Pancreas (tissue), 10 donors: ENCODE measurements around the gene DHH. TPM values are rescaled to one million over a fixed set of nuclear protein-coding genes. Genes with fewer than 3 reads are reported as not detected.

Experiments
- ATAC-seq, 4 donors: fragments of 200-7000 bp; cut with Tn5 transposase; one replicate each; pipeline versions ENCODE4 v1.8.0 to v1.9.1; 2020; ENCODE audit warnings: mild to moderate bottlenecking in 4 of 4, moderate library complexity in 4 of 4
- DNase-seq, 6 donors: peaks; one replicate each; pipeline ENCODE4 v3.0.0-alpha.2; 2020
- FAIRE-seq: peaks from 2 replicates; lab custom pipeline; 2012; peaks lifted over from hg19 to GRCh38; lab: Jason Lieb, UNC
- H3K27ac ChIP-seq, 4 donors: fragments of 200-600 bp; sonication (generic); 1 replicate in 3 of 4; 2 replicates in 1 of 4; pipeline versions ENCODE4 v1.5.0 to v1.8.0; 2020
- H3K27me3 ChIP-seq, 4 donors: fragments of 200-600 bp; one replicate each; pipeline ENCODE4 v1.8.0; 2021
- H3K36me3 ChIP-seq, 3 donors: fragments of 200-600 bp; sonication (generic) in 1 of 3; one replicate each; pipeline versions ENCODE4 v1.5.0 to v1.8.0; 2020 to 2021
- H3K4me1 ChIP-seq, 3 donors: fragments of 200-600 bp; one replicate each; pipeline ENCODE4 v1.8.0; 2021
- H3K4me3 ChIP-seq, 4 donors: fragments of 200-600 bp; sonication (generic) in 2 of 4; one replicate each; pipeline versions ENCODE4 v1.5.0 to v1.8.0; 2020 to 2021
- H3K9me3 ChIP-seq, 4 donors: fragments of 200-600 bp; one replicate each; pipeline ENCODE4 v1.8.0; 2021
- WGBS, 2 donors: extraction: QIAGEN DNeasy Blood & Tissue Kit; methylation state at CpG; one replicate each; pipeline ENCODE4 v1.1.7; 2013; 5-methylcytosine and 5-hydroxymethylcytosine counted together
- intact Hi-C, 3 donors: fragments of 100-400 bp; cut with DNase I; formaldehyde crosslinking; loops; one replicate each; pipeline versions ENCODE4 v1.11.1 to v1.14.2; 2022
- polyA plus RNA-seq, 2 donors: library from polyadenylated mRNA; stranded (reverse); fragments of 200-250 nt; gene quantifications; one replicate each; pipeline ENCODE4 v1.2.3, GENCODE V29; 2013
- total RNA-seq, 6 donors: library from RNA; stranded (reverse); fragmentation: NEBNext Ultra II Directional in 4 of 6; extraction: Animal tissue kit (Norgen Biotek cat#: 25700) in 4 of 6; gene quantifications; one replicate each; pipeline versions ENCODE4 v1.2.1 to v1.2.4, GENCODE V29; 2021 to 2023
- TF ChIP-seq, protein P1 (sequence below), 4 donors: fragments of 200-600 bp; sonication (generic) in 3 of 4; IDR thresholded peaks; one replicate each; pipeline versions ENCODE4 v1.5.0 to v1.8.0; 2021; ENCODE audit warnings: antibody characterized with exemption in 4 of 4
- donor health status: healthy with polysubstance abuse.
- donor health status: DM: no; HTN: no; CAD: no; lungs with moderate emphysema.
- donor health status: DM: no; HTN: no; CAD: no.
- donor health status: control.
- donor health status: control.
- donor health status: Bipolar disorder and iron deficiency.
- donor health status: DM: yes; HTN: yes; CAD: no.
- donor health status: DM: no; HTN: no; CAD: no.
- donor health status: DM: no; HTN: no; CAD: no.
- donor health status: DM: yes; HTN: yes; CAD: no.

Gene DHH
- total and polyA plus RNA-seq, 8 donors = 0.03 to 0.53 (median 0.14) TPM; not detected in 1

GRCh38 chr12:49038291-49038955 is 56.2 kb downstream of the DHH start:
- no peak overlapping the region for H3K27ac ChIP-seq
- ATAC-seq (no peak), FAIRE-seq (no peak), DNase-seq (no peak)
- peaks cover 20 to 67% (median 33%) of the 10 kb centered on the region in 3 donors for H3K36me3 ChIP-seq
- no peaks in the 10 kb centered on the region for H3K9me3 ChIP-seq
- no peaks in the 10 kb centered on the region for H3K27me3 ChIP-seq
- WGBS, 2 donors = 88 to 91% methylated on average over 20 of the region's 20 CpGs
- intact Hi-C loops = no loop called here
- no peak overlapping the region for H3K4me3 ChIP-seq
- no peaks in the 10 kb centered on the region for H3K4me1 ChIP-seq
- TF ChIP-seq, protein P1, sequence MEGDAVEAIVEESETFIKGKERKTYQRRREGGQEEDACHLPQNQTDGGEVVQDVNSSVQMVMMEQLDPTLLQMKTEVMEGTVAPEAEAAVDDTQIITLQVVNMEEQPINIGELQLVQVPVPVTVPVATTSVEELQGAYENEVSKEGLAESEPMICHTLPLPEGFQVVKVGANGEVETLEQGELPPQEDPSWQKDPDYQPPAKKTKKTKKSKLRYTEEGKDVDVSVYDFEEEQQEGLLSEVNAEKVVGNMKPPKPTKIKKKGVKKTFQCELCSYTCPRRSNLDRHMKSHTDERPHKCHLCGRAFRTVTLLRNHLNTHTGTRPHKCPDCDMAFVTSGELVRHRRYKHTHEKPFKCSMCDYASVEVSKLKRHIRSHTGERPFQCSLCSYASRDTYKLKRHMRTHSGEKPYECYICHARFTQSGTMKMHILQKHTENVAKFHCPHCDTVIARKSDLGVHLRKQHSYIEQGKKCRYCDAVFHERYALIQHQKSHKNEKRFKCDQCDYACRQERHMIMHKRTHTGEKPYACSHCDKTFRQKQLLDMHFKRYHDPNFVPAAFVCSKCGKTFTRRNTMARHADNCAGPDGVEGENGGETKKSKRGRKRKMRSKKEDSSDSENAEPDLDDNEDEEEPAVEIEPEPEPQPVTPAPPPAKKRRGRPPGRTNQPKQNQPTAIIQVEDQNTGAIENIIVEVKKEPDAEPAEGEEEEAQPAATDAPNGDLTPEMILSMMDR (IDR thresholded peaks at IDR 0.05) = no peak

DNA sequence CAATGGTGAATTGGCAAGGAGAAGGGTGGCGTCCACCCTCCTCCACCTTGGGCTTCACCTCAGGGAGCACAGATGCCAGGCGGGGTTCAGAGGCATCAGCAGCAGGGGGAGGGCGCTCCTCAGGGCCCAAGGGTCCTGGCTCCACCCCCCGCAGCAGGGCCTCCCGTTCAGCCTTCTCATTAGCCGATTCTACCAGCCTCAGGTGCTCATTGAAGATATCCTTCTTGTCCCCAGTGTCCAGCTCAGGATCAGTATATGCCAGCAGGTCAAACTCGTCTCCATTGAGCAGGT is 56.7 kb downstream of the DHH start:
- WGBS, 2 donors = 90 to 92% methylated on average over 7 of the region's 7 CpGs
- DNase-seq = no peak
- peaks cover 20 to 67% (median 27%) of the 10 kb centered on the region in 3 donors for H3K36me3 ChIP-seq
- no peak overlapping the region for H3K27ac ChIP-seq
- no peaks in the 10 kb centered on the region for H3K9me3 ChIP-seq
- no peak overlapping the region for H3K4me3 ChIP-seq
- TF ChIP-seq, protein P1 (IDR thresholded peaks at IDR 0.05) = no peak
- no peaks in the 10 kb centered on the region for H3K4me1 ChIP-seq
- FAIRE-seq = no peak
- intact Hi-C loops = no loop called here
- no peaks in the 10 kb centered on the region for H3K27me3 ChIP-seq
- ATAC-seq = no peak

GRCh38 chr12:49037111-49037946 is 57.3 kb downstream of the DHH start:
- Histone ChIP-seq H3K4me3 (no peak overlapping the region), H3K27me3 (no peaks in the 10 kb centered on the region), H3K4me1 (no peaks in the 10 kb centered on the region), H3K36me3 (peaks cover 16 to 67% (median 23%) of the 10 kb centered on the region in 3 donors), H3K27ac (no peak overlapping the region), H3K9me3 (no peaks in the 10 kb centered on the region)
- intact Hi-C loops = no loop called here
- FAIRE-seq = no peak
- ATAC-seq = no peak
- peak in 1 of 6 donors; percentile 46 for DNase-seq
- TF ChIP-seq, protein P1 (IDR thresholded peaks at IDR 0.05) = no peak
- 87 to 88% methylated on average over 9 of the region's 9 CpGs for WGBS, 2 donors

Other genes with a start within 250 kb of the DHH start
- 10 to 100 TPM; 25.9 to 49.3 (median 32.1) TPM for gene DDX23, start 242.6 kb downstream of the DHH start, total RNA-seq
- gene DDX23, start 242.6 kb downstream of the DHH start, polyA plus RNA-seq = 10 to 100 TPM; 32.4 to 55.6 TPM
- 1 to 10 TPM in 4 of 6 donors, under 1 TPM in 2; 0.74 to 6.3 (median 1.3) TPM for gene RND1, start 228.9 kb downstream of the DHH start, total RNA-seq
- gene RND1, start 228.9 kb downstream of the DHH start, polyA plus RNA-seq = 1 to 10 TPM; 2.7 to 4.2 TPM
- gene FKBP11, start 169.3 kb downstream of the DHH start, total RNA-seq = 100 to 1,000 TPM in 4 of 6 donors, 10 to 100 TPM in 2; 70.9 to 144 (median 127) TPM
- 100 to 1,000 TPM in 1 of 2 donors, 10 to 100 TPM in 1; 97.3 to 155 TPM for gene FKBP11, start 169.3 kb downstream of the DHH start, polyA plus RNA-seq
- gene ARF3, start 137.3 kb downstream of the DHH start, total RNA-seq = 10 to 100 TPM; 45.1 to 96.0 (median 61.7) TPM
- 10 to 100 TPM; 29.5 to 42.1 TPM for gene ARF3, start 137.3 kb downstream of the DHH start, polyA plus RNA-seq
- under 1 TPM in 5 of 6 donors, not detected in 1; 0.08 to 0.31 (median 0.12) TPM for gene WNT10B, start 123.1 kb downstream of the DHH start, total RNA-seq
- gene WNT10B, start 123.1 kb downstream of the DHH start, polyA plus RNA-seq = under 1 TPM; 0.34 to 0.59 TPM
- not detected for gene WNT1, start 116.5 kb downstream of the DHH start, total RNA-seq
- gene WNT1, start 116.5 kb downstream of the DHH start, polyA plus RNA-seq = not detected
- under 1 TPM in 3 of 6 donors, not detected in 3; 0.03 to 0.09 (median 0.06) TPM for gene DDN, start 95.4 kb downstream of the DHH start, total RNA-seq
- under 1 TPM; 0.04 to 0.12 TPM for gene DDN, start 95.4 kb downstream of the DHH start, polyA plus RNA-seq
- 10 to 100 TPM; 18.2 to 29.8 (median 24.1) TPM for gene PRKAG1, start 76.0 kb downstream of the DHH start, total RNA-seq
- 10 to 100 TPM; 27.7 to 33.4 TPM for gene PRKAG1, start 76.0 kb downstream of the DHH start, polyA plus RNA-seq
- gene KMT2D, start 34.0 kb downstream of the DHH start, total RNA-seq = 10 to 100 TPM; 35.8 to 53.0 (median 39.5) TPM
- gene KMT2D, start 34.0 kb downstream of the DHH start, polyA plus RNA-seq = 10 to 100 TPM; 20.0 to 79.3 TPM
- gene RHEBL1, start 24.8 kb downstream of the DHH start, total RNA-seq = under 1 TPM in 3 of 6 donors, not detected in 3; 0.14 to 0.25 (median 0.18) TPM
- gene RHEBL1, start 24.8 kb downstream of the DHH start, polyA plus RNA-seq = under 1 TPM; 0.38 to 0.63 TPM
- 10 to 100 TPM; 12.9 to 37.6 (median 20.4) TPM for gene LMBR1L, start 16.0 kb upstream of the DHH start, total RNA-seq
- gene LMBR1L, start 16.0 kb upstream of the DHH start, polyA plus RNA-seq = 10 to 100 TPM; 46.6 to 76.5 TPM
- gene TUBA1B, start 36.6 kb upstream of the DHH start, total RNA-seq = 100 to 1,000 TPM in 3 of 6 donors, 10 to 100 TPM in 3; 43.1 to 185 (median 108) TPM
- gene TUBA1B, start 36.6 kb upstream of the DHH start, polyA plus RNA-seq = 100 to 1,000 TPM in 1 of 2 donors, 10 to 100 TPM in 1; 92.0 to 214 TPM
- gene TUBA1A, start 94.3 kb upstream of the DHH start, total RNA-seq = 10 to 100 TPM in 5 of 6 donors, 1 to 10 TPM in 1; 9.1 to 93.8 (median 21.4) TPM
- gene TUBA1A, start 94.3 kb upstream of the DHH start, polyA plus RNA-seq = 10 to 100 TPM; 31.1 to 86.8 TPM
- 10 to 100 TPM; 20.8 to 47.0 (median 33.5) TPM for gene TUBA1C, start 170.3 kb upstream of the DHH start, total RNA-seq
- 10 to 100 TPM; 30.3 to 47.0 TPM for gene TUBA1C, start 170.3 kb upstream of the DHH start, polyA plus RNA-seq
- gene PRPH, start 200.3 kb upstream of the DHH start, total RNA-seq = 1 to 10 TPM in 3 of 6 donors, under 1 TPM in 3; 0.44 to 1.9 (median 0.96) TPM
- 10 to 100 TPM in 1 of 2 donors, 1 to 10 TPM in 1; 5.3 to 18.7 TPM for gene PRPH, start 200.3 kb upstream of the DHH start, polyA plus RNA-seq
- gene TROAP, start 228.5 kb upstream of the DHH start, total RNA-seq = 1 to 10 TPM in 1 of 6 donors, under 1 TPM in 4, not detected in 1; 0.08 to 1.3 (median 0.41) TPM
- under 1 TPM; 0.46 to 0.52 TPM for gene TROAP, start 228.5 kb upstream of the DHH start, polyA plus RNA-seq
- not detected for gene C1QL4, start 242.4 kb upstream of the DHH start, total RNA-seq
- gene C1QL4, start 242.4 kb upstream of the DHH start, polyA plus RNA-seq = not detected